ENCODE measurements around the gene TDRD1.

TDRD1 gene

GRCh38 chr10:114199239-114199638, 20.1 kb downstream of the TDRD1 start:
- no peaks in the 10 kb centered on the region for H3K36me3 ChIP-seq (ENCODE audit: control insufficient read depth, insufficient read depth, low read length)

GRCh38 chr10:114202812-114203211, 23.7 kb downstream of the TDRD1 start:
- H3K9me3 ChIP-seq (ENCODE audit: control insufficient read depth, insufficient read depth, low read depth, low read length) = no peaks in the 10 kb centered on the region
- no peak overlapping the region for H3K9ac ChIP-seq (ENCODE audit: low read length)
- H3K27me3 ChIP-seq (ENCODE audit: control insufficient read depth, insufficient read depth, low read length) = no peaks in the 10 kb centered on the region
- no peak overlapping the region for H3K4me3 ChIP-seq (ENCODE audit: low read depth, low read length)
- H3K36me3 ChIP-seq (ENCODE audit: control insufficient read depth, insufficient read depth, low read length) = no peaks in the 10 kb centered on the region
- H3K27ac ChIP-seq (ENCODE audit: low read depth, low read length) = no peak overlapping the region
- 0 out of 2 replicates have a peak, but pooled peaks cover under 1% of the 10 kb centered on the region for H3K4me1 ChIP-seq (ENCODE audit: control insufficient read depth, insufficient read depth, low read length)

More at GRCh38 chr10:114199239-114199638, 20.1 kb downstream of the TDRD1 start:
- H3K4me3 ChIP-seq (ENCODE audit: low read depth, low read length) = no peak overlapping the region
- H3K4me1 ChIP-seq (ENCODE audit: control insufficient read depth, insufficient read depth, low read length) = no peaks in the 10 kb centered on the region
- H3K27me3 ChIP-seq (ENCODE audit: control insufficient read depth, insufficient read depth, low read length) = no peaks in the 10 kb centered on the region
- no peak overlapping the region for H3K27ac ChIP-seq (ENCODE audit: low read depth, low read length)
- H3K9ac ChIP-seq (ENCODE audit: low read length) = no peak overlapping the region
- no peaks in the 10 kb centered on the region for H3K9me3 ChIP-seq (ENCODE audit: control insufficient read depth, insufficient read depth, low read depth, low read length)

- Histone ChIP-seq H3K9ac (ENCODE audit: low read length) (no peak overlapping the region), H3K4me3 (ENCODE audit: low read depth, low read length) (no peak overlapping the region), H3K27ac (ENCODE audit: low read depth, low read length) (no peak overlapping the region), H3K27me3 (ENCODE audit: control insufficient read depth, insufficient read depth, low read length) (no peaks in the 10 kb centered on the region), H3K36me3 (ENCODE audit: control insufficient read depth, insufficient read depth, low read length) (no peaks in the 10 kb centered on the region), H3K4me1 (ENCODE audit: control insufficient read depth, insufficient read depth, low read length) (peaks cover 5% of the 10 kb centered on the region; the same call in 1 of the 2 replicates), H3K9me3 (ENCODE audit: control insufficient read depth, insufficient read depth, low read depth, low read length) (no peaks in the 10 kb centered on the region)
Measured at GRCh38 chr10:114206902-114207301, 27.7 kb downstream of the TDRD1 start.

GRCh38 chr10:114207349-114207748, 28.2 kb downstream of the TDRD1 start:
- Histone ChIP-seq H3K4me3 (ENCODE audit: low read depth, low read length) (no peak overlapping the region), H3K27ac (ENCODE audit: low read depth, low read length) (no peak overlapping the region), H3K9me3 (ENCODE audit: control insufficient read depth, insufficient read depth, low read depth, low read length) (no peaks in the 10 kb centered on the region), H3K36me3 (ENCODE audit: control insufficient read depth, insufficient read depth, low read length) (no peaks in the 10 kb centered on the region), H3K4me1 (ENCODE audit: control insufficient read depth, insufficient read depth, low read length) (peaks cover 5% of the 10 kb centered on the region; the same call in 1 of the 2 replicates), H3K27me3 (ENCODE audit: control insufficient read depth, insufficient read depth, low read length) (no peaks in the 10 kb centered on the region), H3K9ac (ENCODE audit: low read length) (no peak overlapping the region)

GRCh38 chr10:114208351-114208750, 29.2 kb downstream of the TDRD1 start:
- H3K4me3 ChIP-seq (ENCODE audit: low read depth, low read length) = no peak overlapping the region
- no peak overlapping the region for H3K9ac ChIP-seq (ENCODE audit: low read length)
- H3K9me3 ChIP-seq (ENCODE audit: control insufficient read depth, insufficient read depth, low read depth, low read length) = no peaks in the 10 kb centered on the region
- no peak overlapping the region for H3K27ac ChIP-seq (ENCODE audit: low read depth, low read length)
- no peaks in the 10 kb centered on the region for H3K27me3 ChIP-seq (ENCODE audit: control insufficient read depth, insufficient read depth, low read length)
- no peaks in the 10 kb centered on the region for H3K36me3 ChIP-seq (ENCODE audit: control insufficient read depth, insufficient read depth, low read length)
- H3K4me1 ChIP-seq (ENCODE audit: control insufficient read depth, insufficient read depth, low read length) = peaks cover 5% of the 10 kb centered on the region; the same call in 1 of the 2 replicates

- H3K36me3 ChIP-seq (ENCODE audit: control insufficient read depth, insufficient read depth, low read length) = no peaks in the 10 kb centered on the region
- H3K27me3 ChIP-seq (ENCODE audit: control insufficient read depth, insufficient read depth, low read length) = no peaks in the 10 kb centered on the region
- H3K4me3 ChIP-seq (ENCODE audit: low read depth, low read length) = no peak overlapping the region
- peaks cover 5% of the 10 kb centered on the region; the same call in 1 of the 2 replicates for H3K4me1 ChIP-seq (ENCODE audit: control insufficient read depth, insufficient read depth, low read length)
- H3K9ac ChIP-seq (ENCODE audit: low read length) = no peak overlapping the region
- H3K27ac ChIP-seq (ENCODE audit: low read depth, low read length) = no peak overlapping the region
- no peaks in the 10 kb centered on the region for H3K9me3 ChIP-seq (ENCODE audit: control insufficient read depth, insufficient read depth, low read depth, low read length)
Measured at GRCh38 chr10:114212153-114212552, 33.0 kb downstream of the TDRD1 start.

- Histone ChIP-seq H3K9me3 (ENCODE audit: control insufficient read depth, insufficient read depth, low read depth, low read length) (no peaks in the 10 kb centered on the region), H3K36me3 (ENCODE audit: control insufficient read depth, insufficient read depth, low read length) (no peaks in the 10 kb centered on the region), H3K4me1 (ENCODE audit: control insufficient read depth, insufficient read depth, low read length) (no peaks in the 10 kb centered on the region), H3K27me3 (ENCODE audit: control insufficient read depth, insufficient read depth, low read length) (no peaks in the 10 kb centered on the region), H3K27ac (ENCODE audit: low read depth, low read length) (no peak overlapping the region), H3K9ac (ENCODE audit: low read length) (no peak overlapping the region), H3K4me3 (ENCODE audit: low read depth, low read length) (no peak overlapping the region)
Measured at GRCh38 chr10:114215033-114215432, 35.9 kb downstream of the TDRD1 start.

GRCh38 chr10:114220281-114220680, 41.1 kb downstream of the TDRD1 start:
- Histone ChIP-seq H3K4me1 (ENCODE audit: control insufficient read depth, insufficient read depth, low read length) (no peaks in the 10 kb centered on the region), H3K27me3 (ENCODE audit: control insufficient read depth, insufficient read depth, low read length) (no peaks in the 10 kb centered on the region), H3K27ac (ENCODE audit: low read depth, low read length) (no peak overlapping the region), H3K9ac (ENCODE audit: low read length) (no peak overlapping the region), H3K9me3 (ENCODE audit: control insufficient read depth, insufficient read depth, low read depth, low read length) (no peaks in the 10 kb centered on the region), H3K4me3 (ENCODE audit: low read depth, low read length) (no peak overlapping the region), H3K36me3 (ENCODE audit: control insufficient read depth, insufficient read depth, low read length) (no peaks in the 10 kb centered on the region)

- Histone ChIP-seq H3K4me1 (ENCODE audit: control insufficient read depth, insufficient read depth, low read length) (no peaks in the 10 kb centered on the region), H3K4me3 (ENCODE audit: low read depth, low read length) (no peak overlapping the region), H3K9me3 (ENCODE audit: control insufficient read depth, insufficient read depth, low read depth, low read length) (no peaks in the 10 kb centered on the region), H3K9ac (ENCODE audit: low read length) (no peak overlapping the region), H3K27ac (ENCODE audit: low read depth, low read length) (no peak overlapping the region), H3K36me3 (ENCODE audit: control insufficient read depth, insufficient read depth, low read length) (no peaks in the 10 kb centered on the region), H3K27me3 (ENCODE audit: control insufficient read depth, insufficient read depth, low read length) (no peaks in the 10 kb centered on the region)
Measured at GRCh38 chr10:114221235-114221634, 42.1 kb downstream of the TDRD1 start.

- Histone ChIP-seq H3K36me3 (ENCODE audit: control insufficient read depth, insufficient read depth, low read length) (no peaks in the 10 kb centered on the region), H3K9me3 (ENCODE audit: control insufficient read depth, insufficient read depth, low read depth, low read length) (no peaks in the 10 kb centered on the region), H3K4me1 (ENCODE audit: control insufficient read depth, insufficient read depth, low read length) (no peaks in the 10 kb centered on the region), H3K27me3 (ENCODE audit: control insufficient read depth, insufficient read depth, low read length) (no peaks in the 10 kb centered on the region), H3K27ac (ENCODE audit: low read depth, low read length) (no peak overlapping the region), H3K9ac (ENCODE audit: low read length) (no peak overlapping the region), H3K4me3 (ENCODE audit: low read depth, low read length) (no peak overlapping the region)
Measured at GRCh38 chr10:114223066-114223465, 43.9 kb downstream of the TDRD1 start.

GRCh38 chr10:114228156-114228555, 49.0 kb downstream of the TDRD1 start:
- H3K4me1 ChIP-seq (ENCODE audit: control insufficient read depth, insufficient read depth, low read length) = no peaks in the 10 kb centered on the region
- no peaks in the 10 kb centered on the region for H3K9me3 ChIP-seq (ENCODE audit: control insufficient read depth, insufficient read depth, low read depth, low read length)
- no peaks in the 10 kb centered on the region for H3K27me3 ChIP-seq (ENCODE audit: control insufficient read depth, insufficient read depth, low read length)
- H3K27ac ChIP-seq (ENCODE audit: low read depth, low read length) = no peak overlapping the region
- H3K9ac ChIP-seq (ENCODE audit: low read length) = no peak overlapping the region
- no peak overlapping the region for H3K4me3 ChIP-seq (ENCODE audit: low read depth, low read length)
- no peaks in the 10 kb centered on the region for H3K36me3 ChIP-seq (ENCODE audit: control insufficient read depth, insufficient read depth, low read length)
